Measurements from ENCODE around the gene RTL5.

DNA sequence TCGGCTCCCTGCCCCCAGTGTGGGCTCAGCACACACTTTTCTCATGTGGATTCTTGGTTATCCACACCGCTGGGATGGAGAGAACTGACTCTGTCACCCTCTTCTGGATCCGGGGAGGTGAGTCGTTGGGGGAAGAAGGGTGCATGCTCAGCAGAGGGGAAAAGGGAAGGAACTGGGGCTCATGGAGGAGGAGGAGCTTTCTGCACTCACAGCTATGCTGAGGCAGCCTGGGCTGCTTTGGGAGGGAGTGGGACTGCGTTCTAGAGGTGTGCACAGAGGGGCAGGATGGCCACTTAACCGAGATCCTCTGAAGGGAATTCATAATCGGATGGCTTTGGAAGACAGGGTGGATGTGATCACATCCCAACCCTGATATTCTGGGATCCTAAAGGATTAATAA, 51.6 kb downstream of the RTL5 start:
- TF ChIP-seq POLR2AphosphoS5 (IDR thresholded peaks at IDR 0.05): no peak
- no peak for TF ChIP-seq EP300 (IDR thresholded peaks at IDR 0.05)
- TF ChIP-seq, protein P1, sequence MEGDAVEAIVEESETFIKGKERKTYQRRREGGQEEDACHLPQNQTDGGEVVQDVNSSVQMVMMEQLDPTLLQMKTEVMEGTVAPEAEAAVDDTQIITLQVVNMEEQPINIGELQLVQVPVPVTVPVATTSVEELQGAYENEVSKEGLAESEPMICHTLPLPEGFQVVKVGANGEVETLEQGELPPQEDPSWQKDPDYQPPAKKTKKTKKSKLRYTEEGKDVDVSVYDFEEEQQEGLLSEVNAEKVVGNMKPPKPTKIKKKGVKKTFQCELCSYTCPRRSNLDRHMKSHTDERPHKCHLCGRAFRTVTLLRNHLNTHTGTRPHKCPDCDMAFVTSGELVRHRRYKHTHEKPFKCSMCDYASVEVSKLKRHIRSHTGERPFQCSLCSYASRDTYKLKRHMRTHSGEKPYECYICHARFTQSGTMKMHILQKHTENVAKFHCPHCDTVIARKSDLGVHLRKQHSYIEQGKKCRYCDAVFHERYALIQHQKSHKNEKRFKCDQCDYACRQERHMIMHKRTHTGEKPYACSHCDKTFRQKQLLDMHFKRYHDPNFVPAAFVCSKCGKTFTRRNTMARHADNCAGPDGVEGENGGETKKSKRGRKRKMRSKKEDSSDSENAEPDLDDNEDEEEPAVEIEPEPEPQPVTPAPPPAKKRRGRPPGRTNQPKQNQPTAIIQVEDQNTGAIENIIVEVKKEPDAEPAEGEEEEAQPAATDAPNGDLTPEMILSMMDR (IDR thresholded peaks at IDR 0.05): no peak
